Muscle layer of duodenum (tissue), 2 donors: ENCODE data around the gene MAGI1.

ENCODE experiments used
- H3K27ac ChIP-seq: one replicate; pipeline ENCODE4 v1.7.0; 2013; ENCODE audit warnings: mild to moderate bottlenecking, low read length
- H3K27me3 ChIP-seq: one replicate; pipeline ENCODE4 v1.7.0; 2013; ENCODE audit warnings: low read depth, mild to moderate bottlenecking, control low read depth, low read length
- H3K36me3 ChIP-seq, 2 donors: one replicate each; pipeline ENCODE4 v1.7.0; 2013; ENCODE audit warnings: low read length in 2 of 2, control low read depth in 1 of 2, mild to moderate bottlenecking in 1 of 2; ENCODE audit not compliant: insufficient read depth in 2 of 2, control insufficient read depth in 1 of 2
- H3K4me1 ChIP-seq, 2 donors: one replicate each; pipeline ENCODE4 v1.7.0; 2013; ENCODE audit warnings: low read length in 2 of 2, mild to moderate bottlenecking in 2 of 2, control low read depth in 1 of 2, moderate library complexity in 1 of 2; ENCODE audit not compliant: insufficient read depth in 2 of 2, control insufficient read depth in 1 of 2
- H3K4me3 ChIP-seq, 2 donors: one replicate each; pipeline ENCODE4 v1.7.0; 2013; ENCODE audit warnings: low read length in 2 of 2, low read depth in 1 of 2, mild to moderate bottlenecking in 1 of 2
- H3K9me3 ChIP-seq, 2 donors: one replicate each; pipeline ENCODE4 v1.7.0; 2013; ENCODE audit warnings: low read length in 2 of 2, control low read depth in 1 of 2, mild to moderate bottlenecking in 1 of 2; ENCODE audit not compliant: control insufficient read depth in 1 of 2
- donor health status: healthy.

Gene MAGI1

GRCh38 chr3:65377637-65378036 is 661.1 kb downstream of the MAGI1 start:
- Histone ChIP-seq H3K27ac (no peak overlapping the region), H3K36me3 (peaks cover 7 to 36% of the 10 kb centered on the region in 2 donors), H3K27me3 (no peaks in the 10 kb centered on the region), H3K4me3 (no peak overlapping the region), H3K4me1 (no peaks in the 10 kb centered on the region), H3K9me3 (no peaks in the 10 kb centered on the region)

DNA sequence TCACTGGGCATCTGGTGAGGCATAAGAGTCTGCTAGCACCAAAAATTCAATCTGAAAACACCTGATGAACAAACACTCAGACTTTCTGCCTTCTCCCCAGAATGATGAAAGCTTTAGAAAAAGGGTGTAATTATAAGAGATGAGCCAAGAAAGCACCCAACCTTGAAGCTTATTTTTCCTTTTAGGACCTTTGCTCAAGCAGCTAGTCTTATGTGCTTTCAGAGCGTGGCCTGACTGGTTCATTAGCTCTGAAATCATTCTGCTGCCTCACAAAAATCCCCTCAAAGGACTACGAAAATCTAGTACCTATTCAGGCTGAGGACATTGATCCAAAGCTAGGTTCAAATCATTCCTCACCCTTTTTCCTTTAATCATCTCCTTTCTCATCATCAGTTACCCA is 662.3 kb downstream of the MAGI1 start:
- Histone ChIP-seq H3K27ac (no peak overlapping the region), H3K4me1 (no peaks in the 10 kb centered on the region), H3K9me3 (no peaks in the 10 kb centered on the region), H3K36me3 (peaks cover 7 to 31% of the 10 kb centered on the region in 2 donors), H3K4me3 (no peak overlapping the region), H3K27me3 (no peaks in the 10 kb centered on the region)

- H3K4me1 ChIP-seq = no peaks in the 10 kb centered on the region
- no peaks in the 10 kb centered on the region for H3K27me3 ChIP-seq
- no peak overlapping the region for H3K4me3 ChIP-seq
- no peak overlapping the region for H3K27ac ChIP-seq
- peaks cover 0 to 9% of the 10 kb centered on the region in 2 donors for H3K36me3 ChIP-seq
- H3K9me3 ChIP-seq = no peaks in the 10 kb centered on the region
These were observed 667.7 kb downstream of the MAGI1 start for GRCh38 chr3:65371053-65371452.

DNA sequence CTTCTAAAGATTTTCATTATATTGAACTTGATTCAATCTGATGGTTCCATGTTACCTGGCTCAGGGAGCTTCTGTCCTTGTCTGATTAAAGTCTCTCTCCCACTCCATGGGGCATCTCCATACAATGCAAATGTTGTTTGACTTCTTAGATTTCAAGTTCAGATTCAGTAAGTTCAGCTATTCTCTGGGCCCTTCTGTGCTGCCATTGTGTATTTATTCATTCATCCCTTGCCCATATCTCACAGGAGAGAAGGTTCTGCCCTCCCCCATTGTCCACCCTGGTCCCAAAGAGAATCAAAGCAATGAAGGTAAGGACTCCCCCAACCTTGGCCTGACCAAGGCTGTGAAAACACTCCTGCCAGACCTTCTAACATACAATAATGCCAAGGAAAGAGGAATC is 669.9 kb downstream of the MAGI1 start:
- no peak overlapping the region for H3K27ac ChIP-seq
- H3K36me3 ChIP-seq = peaks cover 0 to 12% of the 10 kb centered on the region in 2 donors
- no peaks in the 10 kb centered on the region for H3K27me3 ChIP-seq
- no peaks in the 10 kb centered on the region for H3K4me1 ChIP-seq
- H3K4me3 ChIP-seq = no peak overlapping the region
- no peaks in the 10 kb centered on the region for H3K9me3 ChIP-seq

- no peaks in the 10 kb centered on the region for H3K27me3 ChIP-seq
- no peaks in the 10 kb centered on the region for H3K4me1 ChIP-seq
- peaks cover 4 to 29% of the 10 kb centered on the region in 2 donors for H3K36me3 ChIP-seq
- no peak overlapping the region for H3K27ac ChIP-seq
- no peak overlapping the region for H3K4me3 ChIP-seq
- no peaks in the 10 kb centered on the region for H3K9me3 ChIP-seq
These were observed 676.0 kb downstream of the MAGI1 start for GRCh38 chr3:65362688-65363087.

DNA sequence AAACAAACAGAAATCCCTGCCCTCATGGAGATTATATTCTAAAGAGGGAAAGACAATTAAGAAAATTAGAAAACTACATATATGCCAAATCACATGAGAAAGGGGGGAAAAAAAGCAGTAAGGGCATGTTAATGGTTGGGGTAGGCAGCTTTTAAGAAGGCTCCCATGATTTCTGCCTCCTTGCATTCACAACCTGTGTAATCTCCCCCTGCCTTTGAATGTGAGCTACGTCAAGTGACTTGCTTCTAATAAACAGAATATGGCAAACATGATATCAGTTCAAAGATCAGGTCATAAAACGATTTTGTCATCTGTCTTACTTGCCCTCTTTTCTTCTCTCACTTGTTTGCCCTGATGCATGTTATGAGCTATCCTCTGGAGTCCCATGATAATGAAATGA is 677.3 kb downstream of the MAGI1 start:
- Histone ChIP-seq H3K27ac (no peak overlapping the region), H3K4me3 (no peak overlapping the region), H3K4me1 (no peaks in the 10 kb centered on the region), H3K9me3 (no peaks in the 10 kb centered on the region), H3K36me3 (peaks cover 4 to 36% of the 10 kb centered on the region in 2 donors), H3K27me3 (no peaks in the 10 kb centered on the region)

DNA sequence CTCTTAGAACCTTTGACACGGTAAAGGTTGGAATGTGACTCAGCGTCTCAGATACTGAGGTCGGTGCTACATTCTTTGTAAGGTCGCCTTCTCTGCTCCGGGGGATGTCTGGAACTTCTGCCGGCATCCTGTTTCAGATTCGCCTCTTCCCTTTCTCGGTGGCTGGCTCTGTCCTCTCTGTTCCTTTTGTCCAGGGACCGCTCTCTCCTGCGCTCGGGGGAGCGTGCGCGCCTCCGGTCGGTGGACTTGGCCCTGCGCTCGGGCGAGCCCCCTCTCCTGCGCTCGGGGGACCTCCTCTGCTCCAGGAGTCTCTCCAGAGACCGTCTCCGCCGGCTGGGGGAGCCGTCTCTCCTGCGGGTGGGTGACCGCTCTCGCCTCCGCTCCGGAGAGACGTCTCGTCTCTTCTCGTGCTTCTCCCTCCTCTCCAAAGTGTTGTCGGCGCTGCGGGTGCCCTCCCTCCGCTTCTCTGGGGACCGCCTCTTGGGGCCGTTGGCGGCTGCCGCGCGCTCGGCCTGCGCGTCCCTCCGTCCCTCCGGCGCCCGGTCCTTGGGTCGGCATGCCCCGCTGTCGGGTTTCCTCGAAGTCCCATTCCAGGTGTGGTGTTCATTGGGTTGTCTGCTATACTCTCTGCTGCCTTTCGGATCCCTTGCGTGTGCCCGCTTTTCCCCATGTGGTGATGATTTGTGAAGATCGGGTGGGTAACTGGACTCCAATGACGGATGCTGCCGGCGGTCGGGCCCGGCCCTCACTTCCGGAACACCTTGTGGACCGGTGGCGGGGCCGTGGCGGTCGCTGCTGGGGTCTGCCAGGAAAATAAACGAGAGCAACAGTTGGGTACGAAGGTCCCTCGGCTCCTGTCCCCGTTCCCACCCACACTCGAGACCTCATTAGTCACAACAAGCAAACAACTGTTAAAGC is 682.1 kb downstream of the MAGI1 start:
- no peaks in the 10 kb centered on the region for H3K27me3 ChIP-seq
- no peaks in the 10 kb centered on the region for H3K4me1 ChIP-seq
- H3K9me3 ChIP-seq = no peaks in the 10 kb centered on the region
- peak overlapping the region in 1 of 2 donors; percentile 52 for H3K4me3 ChIP-seq
- H3K36me3 ChIP-seq = peaks cover 4 to 31% of the 10 kb centered on the region in 2 donors
- H3K27ac ChIP-seq = no peak overlapping the region

DNA sequence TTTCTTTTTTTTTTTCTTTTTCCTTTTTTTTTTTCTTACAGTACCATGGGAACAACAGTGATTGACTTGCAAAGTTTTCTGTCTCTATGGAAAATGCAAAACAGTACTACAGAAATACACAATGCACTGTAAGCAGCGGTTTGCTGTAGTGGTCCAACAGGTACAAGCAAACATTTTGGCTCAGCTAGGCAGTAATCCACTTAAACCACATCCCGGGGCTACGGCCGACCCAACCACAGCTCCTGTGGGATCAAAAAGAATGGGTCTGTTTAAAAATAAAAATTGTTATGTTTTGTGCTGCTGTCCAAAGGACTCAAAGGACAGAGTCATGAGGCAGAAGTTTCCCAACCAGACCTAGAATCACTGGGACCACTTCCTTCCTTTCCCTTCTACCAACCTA is 683.8 kb downstream of the MAGI1 start:
- Histone ChIP-seq H3K27me3 (no peaks in the 10 kb centered on the region), H3K36me3 (peaks cover 0 to 20% of the 10 kb centered on the region in 2 donors), H3K9me3 (no peaks in the 10 kb centered on the region), H3K4me3 (no peak overlapping the region), H3K4me1 (no peaks in the 10 kb centered on the region), H3K27ac (no peak overlapping the region)

- Histone ChIP-seq H3K4me3 (no peak overlapping the region), H3K27ac (no peak overlapping the region), H3K9me3 (no peaks in the 10 kb centered on the region), H3K27me3 (no peaks in the 10 kb centered on the region), H3K4me1 (no peaks in the 10 kb centered on the region), H3K36me3 (peaks cover 0 to 8% of the 10 kb centered on the region in 2 donors)
These were observed 685.8 kb downstream of the MAGI1 start for GRCh38 chr3:65352951-65353350.

GRCh38 chr3:65351753-65352152 is 687.0 kb downstream of the MAGI1 start:
- Histone ChIP-seq H3K4me3 (no peak overlapping the region), H3K9me3 (no peaks in the 10 kb centered on the region), H3K36me3 (peaks cover 0 to 5% of the 10 kb centered on the region in 2 donors), H3K27ac (no peak overlapping the region), H3K27me3 (no peaks in the 10 kb centered on the region), H3K4me1 (no peaks in the 10 kb centered on the region)

DNA sequence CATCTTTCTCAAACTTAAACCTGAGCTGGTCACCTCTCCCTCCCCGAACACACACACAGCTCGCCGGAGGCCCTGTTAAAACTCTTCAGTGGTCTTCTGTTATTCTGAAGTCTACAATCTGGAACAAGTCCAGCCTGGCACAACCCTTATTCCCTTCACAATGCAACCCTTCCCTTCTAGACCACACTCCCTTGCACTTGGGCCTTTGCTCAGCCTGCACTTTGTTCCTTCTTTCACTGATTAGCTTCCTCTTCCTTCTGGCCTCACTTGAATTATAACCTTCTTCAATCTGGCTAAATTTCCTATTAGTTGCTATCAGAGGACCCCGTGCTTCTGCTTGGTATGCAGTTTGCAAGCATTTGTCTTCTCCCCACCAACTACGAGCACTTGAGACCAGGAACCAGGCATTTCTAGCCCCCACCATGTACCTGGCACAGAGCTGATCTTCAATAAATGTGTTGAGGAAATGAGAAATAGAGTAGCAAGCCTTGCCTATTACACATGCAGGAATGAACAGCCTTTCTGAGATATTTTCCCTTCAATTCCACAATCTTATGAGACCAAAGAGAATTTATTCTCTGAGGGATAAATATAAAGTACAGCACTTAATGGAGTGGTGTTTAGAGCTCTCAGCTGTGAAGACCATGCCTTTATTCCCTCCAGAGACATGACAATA is 687.8 kb downstream of the MAGI1 start:
- Histone ChIP-seq H3K9me3 (no peaks in the 10 kb centered on the region), H3K27me3 (no peaks in the 10 kb centered on the region), H3K36me3 (no peaks in the 10 kb centered on the region), H3K4me1 (no peaks in the 10 kb centered on the region), H3K4me3 (no peak overlapping the region), H3K27ac (no peak overlapping the region)
